ENCODE data around the gene MLLT10.
"Not testable (repeated sequence)": the region's sequence is repeated elsewhere in the genome, so short reads cannot be mapped to it uniquely, and the experiment has no call there.

The MLLT10 gene

DNA sequence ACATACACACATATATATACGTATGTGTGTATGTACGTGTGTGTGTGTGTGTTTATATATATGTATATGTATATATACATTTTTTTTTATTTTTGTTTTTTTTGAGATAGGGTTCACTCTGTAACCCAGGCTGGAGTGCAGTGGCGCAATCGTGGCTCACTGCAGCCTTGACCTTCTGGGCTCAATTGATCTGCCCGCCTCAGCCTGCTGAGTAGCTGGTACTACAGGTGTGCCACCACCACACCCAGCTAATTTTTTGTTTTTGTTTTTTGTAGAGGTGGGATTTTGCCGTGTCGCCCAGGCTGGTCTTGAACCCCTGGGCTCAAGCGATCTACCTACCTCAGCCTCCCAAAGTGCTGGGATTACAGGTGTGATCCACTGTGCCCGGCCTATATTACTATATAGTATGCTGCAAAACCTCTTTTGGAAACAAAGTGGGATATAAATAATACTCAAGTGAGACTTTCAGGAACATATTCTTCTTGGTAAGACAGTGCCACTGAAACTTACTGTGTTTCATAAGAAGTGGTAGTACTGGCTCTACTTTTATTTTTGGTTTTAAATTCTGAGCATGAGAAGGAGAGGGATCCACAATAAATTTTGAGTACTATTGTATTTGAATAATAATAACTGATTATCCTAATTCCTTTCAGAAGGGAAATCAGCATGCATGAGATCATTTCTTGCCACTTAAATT is 51.0 kb downstream of the MLLT10 start:
- DNase-seq (ENCODE audit: low spot score), result no peak

DNA sequence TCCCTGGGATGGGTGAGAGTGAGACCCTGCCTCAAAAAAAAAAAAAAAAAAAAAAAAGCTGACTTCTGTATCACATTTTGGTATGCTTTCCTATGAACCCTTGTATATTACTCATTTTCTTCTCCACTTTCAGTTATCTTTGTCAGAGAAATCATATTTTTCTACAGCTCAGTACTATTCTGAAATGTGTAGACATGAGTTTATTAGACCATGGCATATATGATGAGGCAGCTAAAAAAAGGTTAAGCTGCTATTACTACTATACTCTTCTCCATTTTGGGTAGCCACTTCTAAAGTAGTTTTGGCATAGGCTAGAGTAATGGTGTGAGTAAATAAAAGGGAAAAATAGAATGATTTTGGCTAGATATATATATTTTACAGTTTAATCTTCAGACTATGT is 53.4 kb downstream of the MLLT10 start:
- DNase-seq (ENCODE audit: low spot score), result no peak

DNA sequence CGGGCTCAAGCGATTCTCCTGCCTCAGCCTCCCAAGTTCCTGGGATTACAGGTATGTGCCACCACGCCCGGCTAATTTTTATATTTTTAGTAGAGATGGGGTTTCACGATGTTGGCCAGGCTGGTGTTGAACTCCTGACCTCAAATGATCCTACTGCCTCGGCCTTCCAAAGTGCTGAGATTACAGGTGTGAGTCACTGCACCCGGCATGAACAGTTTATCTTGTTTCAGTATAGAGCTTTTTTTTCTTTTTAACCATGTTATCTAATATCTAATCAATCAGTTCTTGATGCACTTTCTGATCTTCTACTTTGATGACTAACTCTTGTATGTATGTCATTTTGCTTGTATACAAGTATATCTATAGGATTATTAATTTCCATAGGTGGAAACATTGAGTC is 54.1 kb downstream of the MLLT10 start:
- not testable (repeated sequence) for DNase-seq (ENCODE audit: low spot score)

DNA sequence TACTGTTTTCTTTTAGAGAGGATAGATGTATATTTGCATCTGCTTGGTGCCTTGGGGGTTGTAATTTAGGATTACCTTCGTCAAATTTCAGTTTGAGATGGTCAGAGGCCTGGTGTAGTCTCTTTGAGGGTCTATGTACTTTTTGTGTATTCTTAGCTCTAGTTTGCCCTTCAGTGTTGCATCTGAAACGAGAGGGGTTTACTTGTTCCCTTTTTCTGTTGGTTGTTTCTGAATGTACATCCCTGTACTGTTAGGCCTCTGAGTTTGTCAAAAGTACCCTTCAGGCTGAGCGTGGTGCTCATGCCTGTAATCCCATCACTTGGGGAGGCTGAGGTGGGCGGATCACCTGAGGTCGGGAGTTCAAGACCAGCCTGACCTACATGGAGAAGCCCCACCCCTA is 60.0 kb downstream of the MLLT10 start:
- DNase-seq (ENCODE audit: low spot score), result no peak

DNA sequence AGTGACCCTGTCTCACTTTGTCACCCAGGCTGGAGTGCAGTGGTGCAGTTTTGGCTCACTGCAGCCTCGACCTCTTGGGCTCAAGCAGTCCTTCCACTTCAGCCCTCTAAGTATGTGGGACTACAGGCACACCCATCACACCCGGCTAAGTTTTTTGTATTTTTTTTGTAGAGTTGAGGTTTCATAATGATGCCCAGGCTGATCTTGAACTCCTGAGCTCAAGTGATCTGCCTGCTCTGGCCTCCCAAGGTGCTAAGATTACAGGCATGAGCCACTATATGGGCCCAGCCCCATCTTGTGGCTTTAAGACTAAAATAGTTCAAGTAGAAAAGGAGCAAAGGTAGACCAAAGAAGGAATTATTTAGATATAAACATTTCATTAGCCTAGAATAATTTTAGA is 65.5 kb downstream of the MLLT10 start:
- no peak for DNase-seq (ENCODE audit: low spot score)

DNA sequence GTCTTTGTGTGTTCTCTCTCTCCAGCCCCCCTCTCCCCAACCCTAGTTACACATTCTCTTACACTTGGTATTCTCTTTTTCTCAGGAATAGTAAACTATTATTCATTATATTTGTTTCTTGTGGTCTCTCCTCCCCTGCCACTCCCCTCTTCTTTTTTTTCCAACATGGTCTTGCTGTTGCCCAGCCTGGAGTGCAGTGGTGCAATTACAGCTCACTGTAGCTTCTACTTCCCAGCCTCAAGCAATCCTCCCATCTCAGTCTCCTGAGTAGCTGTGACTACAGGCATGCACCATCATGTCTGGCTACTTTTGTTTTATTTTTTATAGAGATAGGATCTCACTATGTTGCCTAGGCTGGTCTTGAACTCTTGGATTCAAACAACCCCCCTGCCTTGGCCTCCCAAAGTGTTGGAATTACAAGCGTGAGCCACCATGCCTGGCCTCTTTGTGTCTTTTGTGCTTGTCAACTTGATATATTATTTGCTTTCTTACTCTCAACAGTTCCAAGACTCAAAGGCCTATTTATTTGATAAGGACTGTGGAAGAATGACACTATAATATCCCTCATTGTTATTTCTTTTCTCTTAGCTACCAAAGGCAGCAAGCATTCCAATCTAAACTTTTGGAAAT is 66.9 kb downstream of the MLLT10 start:
- no peak for DNase-seq (ENCODE audit: low spot score)

DNA sequence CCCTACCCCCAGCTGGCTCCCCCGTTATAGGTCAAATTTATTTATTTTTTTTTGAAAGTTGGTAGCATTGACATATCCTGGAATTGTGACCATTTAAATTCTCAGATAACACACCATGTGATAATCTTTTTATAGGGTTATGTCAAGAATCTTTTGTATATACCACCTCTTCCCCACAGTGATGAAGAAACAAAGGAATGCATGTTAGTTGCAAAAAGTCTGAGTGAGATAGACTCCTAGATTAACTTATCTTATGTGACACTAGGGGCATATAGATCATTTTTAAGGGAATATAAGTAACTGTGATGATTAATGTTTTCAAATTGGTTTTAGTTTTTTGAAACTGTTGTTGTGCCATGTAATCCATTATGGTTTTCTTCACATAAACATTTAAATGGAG is 68.3 kb downstream of the MLLT10 start:
- DNase-seq (ENCODE audit: low spot score), result no peak

DNA sequence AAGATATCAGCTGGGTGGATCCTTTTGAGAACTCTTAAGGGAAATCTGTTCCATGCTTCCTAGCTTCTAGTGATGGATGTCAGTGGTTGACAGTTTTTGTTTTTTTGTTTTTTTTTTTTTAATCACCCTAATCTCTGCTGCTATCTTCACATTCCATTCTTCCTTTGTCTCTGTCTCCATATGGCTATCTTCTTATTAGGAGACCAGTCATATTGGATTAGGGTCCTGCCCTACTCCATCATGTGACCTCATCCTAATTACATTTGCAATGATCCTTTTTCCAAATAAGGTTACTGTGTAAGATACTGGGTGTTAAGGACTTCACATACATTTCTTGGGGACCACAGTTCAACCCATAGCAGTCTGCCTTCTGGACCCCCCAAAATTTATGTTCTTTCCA is 69.7 kb downstream of the MLLT10 start:
- DNase-seq (ENCODE audit: low spot score), result no peak

DNA sequence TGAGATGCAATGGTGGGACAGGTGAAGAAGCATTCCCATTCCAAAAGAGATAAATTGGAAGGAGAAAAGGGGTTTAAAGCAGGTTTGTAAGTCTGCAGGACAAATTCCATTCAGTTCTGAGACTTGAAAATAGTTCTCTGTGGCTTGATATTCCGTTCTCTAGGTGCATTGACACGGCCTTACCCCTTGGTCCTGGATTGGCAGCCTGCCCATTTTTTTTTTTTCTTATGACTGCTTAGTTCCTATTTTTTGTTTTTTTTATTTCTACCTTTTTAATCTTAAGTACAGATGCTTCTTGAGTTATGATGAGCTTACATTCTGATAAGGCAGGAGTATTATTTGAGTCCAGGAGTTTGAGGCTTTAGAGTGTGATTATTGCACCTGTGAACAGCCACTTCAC is 70.6 kb downstream of the MLLT10 start:
- no peak for DNase-seq (ENCODE audit: low spot score)

DNA sequence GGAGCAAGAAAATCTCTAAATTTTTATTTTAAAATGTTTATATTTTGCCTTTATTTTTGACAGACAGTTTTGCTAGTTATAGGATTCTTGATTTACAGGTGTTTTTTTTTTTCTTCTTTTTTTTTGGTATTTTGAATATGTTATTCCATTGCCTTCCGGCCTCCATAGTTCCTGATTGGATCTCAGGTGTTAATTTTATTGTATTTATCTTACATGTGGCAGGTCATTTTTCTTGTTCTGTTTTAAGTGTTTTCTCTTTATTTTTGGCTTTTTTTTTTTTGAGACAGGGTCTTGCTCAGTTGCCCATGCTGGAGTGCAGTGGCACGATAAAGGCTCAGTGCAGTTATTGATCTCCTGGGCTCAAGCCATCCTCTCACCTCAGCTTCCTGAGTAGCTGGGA is 73.9 kb downstream of the MLLT10 start:
- no peak for DNase-seq (ENCODE audit: low spot score)

DNA sequence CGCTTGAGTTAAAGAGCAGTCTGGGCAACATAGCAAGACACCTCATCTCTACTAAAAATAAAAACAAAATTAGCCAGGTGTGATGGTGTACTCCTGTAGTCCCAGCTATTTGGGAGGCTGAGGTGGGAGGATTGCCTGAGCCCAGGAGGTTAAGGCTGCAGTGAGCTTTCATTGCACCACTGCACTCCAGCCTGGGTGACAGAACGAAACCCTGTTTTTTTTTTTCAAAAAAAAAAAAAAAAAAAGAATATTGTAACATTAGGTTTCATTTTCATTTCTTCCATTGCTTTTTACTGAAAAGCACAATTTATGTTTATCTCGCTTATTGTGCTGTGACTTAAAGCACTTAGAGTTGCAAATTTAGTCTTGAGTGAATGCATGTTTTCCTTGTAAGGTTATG is 80.0 kb downstream of the MLLT10 start:
- no peak for DNase-seq (ENCODE audit: low spot score)

DNA sequence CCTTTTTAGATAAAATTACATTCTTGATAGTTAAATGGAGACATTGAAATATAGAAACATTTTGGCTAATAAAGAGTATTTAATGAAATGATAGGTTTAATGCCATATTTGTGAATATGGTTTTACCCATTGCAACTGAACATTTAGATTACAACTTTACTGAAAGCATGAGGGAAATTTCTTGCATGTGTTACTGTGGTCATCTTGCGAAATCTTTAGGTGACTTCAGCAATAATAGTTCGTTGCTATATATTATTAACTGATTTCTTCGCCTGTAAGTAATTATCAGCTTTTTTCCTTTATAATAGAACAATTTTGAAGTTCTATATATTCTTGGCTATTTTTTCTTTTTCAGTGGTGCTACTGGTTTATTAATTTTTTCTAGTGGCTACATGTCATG is 83.2 kb downstream of the MLLT10 start:
- no peak for DNase-seq (ENCODE audit: low spot score)

DNA sequence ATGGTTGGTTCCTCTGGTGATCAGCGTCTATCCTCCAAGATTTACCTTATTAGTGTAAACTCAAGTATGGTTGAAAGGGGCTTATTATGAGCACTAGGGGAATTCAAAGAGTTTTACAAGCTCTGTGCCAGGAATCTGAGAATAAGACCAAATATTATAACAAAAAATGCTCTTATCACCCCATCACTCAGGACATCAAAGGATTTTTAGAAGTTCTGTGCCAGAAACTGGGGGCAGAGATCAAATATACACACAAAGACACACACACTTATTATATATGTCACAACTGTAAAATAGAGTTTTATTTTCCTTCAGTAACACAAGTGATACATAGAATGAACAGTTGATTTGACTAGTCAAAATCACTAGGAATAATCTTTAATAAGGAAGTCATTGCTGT is 89.3 kb downstream of the MLLT10 start:
- DNase-seq (ENCODE audit: low spot score), result no peak

DNA sequence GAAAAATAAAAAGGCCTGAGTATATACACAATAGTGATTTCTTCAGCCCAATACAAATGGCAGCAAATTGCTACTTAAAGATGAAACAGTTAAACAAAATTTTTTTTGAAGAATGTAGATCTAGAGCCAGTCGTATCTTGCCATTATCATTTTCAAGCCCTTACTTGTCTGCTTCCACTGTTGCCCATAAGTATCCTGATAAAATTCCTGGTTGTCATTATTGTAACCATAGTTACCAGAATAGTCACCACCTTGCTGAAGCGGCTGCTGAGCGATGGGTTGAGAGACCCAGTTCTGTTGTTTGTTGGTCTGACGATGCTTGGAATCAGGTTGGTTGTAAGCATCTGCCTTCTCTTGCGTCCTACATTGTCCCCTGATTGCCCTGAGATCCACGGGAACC is 90.4 kb downstream of the MLLT10 start:
- not testable (repeated sequence) for DNase-seq (ENCODE audit: low spot score)

DNA sequence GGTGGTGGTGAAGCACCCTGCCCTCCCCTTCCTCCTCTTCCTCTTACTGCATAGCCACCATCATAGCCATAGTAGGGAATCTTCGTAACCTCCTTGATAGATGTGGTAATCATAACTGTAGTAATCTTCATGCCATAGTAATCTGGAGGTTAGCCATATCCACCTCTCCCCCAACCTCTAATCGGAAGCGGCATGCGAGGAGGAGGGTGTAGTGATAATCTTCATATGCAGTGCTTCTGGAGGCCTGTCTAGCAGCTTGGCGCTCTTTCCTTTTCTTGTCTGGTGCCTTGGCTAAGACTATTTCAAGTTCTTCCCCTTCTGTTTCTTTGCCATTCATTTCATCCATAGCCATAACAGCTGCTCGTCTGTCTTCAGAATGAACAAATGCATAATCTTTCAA is 90.9 kb downstream of the MLLT10 start:
- no peak for DNase-seq (ENCODE audit: low spot score)

DNA sequence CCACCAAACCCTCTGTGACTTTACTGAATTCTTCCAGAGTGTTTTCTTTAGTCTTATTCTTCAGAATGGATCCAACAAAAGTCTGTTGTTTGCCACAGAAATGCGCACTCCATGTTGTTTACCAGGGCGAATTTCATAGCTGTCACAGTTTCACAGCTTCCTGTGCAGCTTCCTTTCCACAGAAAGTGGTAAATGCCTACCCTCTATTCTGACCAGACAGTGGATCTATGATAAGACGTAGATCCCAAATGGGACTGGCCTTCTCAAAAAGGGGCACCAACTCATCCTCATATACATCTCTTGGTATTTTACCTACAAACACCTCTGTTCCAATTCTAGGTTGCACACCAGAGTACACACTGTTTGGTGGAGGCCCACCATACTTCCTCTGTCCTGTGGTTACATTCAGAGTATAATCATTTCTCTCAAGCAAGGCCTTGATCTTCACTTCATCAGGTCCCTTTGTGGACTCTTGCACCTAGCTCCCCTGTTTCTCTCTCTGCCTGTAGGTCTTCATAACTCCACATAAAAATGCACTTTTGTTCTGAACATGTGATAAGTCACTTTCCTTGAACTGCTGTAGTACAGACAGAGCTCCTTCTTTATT is 91.7 kb downstream of the MLLT10 start:
- no peak for DNase-seq (ENCODE audit: low spot score)

DNA sequence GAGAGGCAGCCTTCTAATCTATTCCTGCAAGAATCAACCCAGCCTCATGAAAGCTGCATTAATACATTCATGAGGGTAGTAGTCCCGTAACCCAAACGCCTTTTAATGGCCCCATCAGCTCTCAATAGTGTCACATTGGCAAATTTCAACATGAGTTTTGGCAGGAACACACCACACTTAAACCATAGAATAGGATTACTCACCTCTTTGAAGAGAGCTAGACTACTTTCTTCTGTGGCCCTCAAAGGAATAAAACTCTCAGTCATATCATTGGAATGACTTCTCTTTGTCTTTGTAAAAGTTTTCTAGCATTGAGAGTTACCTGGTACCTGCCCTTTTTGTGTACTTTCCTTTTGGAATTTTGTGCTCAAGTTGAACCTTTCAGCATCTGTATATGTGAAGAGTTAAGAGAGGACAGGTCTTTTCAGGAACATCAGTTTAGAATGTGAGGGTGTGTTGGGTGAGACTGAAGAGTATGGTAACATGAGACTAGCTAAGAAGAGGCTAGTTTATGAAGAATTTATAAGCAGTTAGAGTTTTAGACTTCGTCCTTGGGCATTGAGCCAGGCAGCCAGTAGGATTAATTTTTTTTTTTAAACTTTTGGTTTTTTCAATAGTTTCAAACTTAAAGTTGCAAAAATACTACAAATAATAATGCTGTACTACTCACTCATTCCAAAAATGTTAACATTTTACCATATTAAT is 92.6 kb downstream of the MLLT10 start:
- DNase-seq (ENCODE audit: low spot score), result no peak

DNA sequence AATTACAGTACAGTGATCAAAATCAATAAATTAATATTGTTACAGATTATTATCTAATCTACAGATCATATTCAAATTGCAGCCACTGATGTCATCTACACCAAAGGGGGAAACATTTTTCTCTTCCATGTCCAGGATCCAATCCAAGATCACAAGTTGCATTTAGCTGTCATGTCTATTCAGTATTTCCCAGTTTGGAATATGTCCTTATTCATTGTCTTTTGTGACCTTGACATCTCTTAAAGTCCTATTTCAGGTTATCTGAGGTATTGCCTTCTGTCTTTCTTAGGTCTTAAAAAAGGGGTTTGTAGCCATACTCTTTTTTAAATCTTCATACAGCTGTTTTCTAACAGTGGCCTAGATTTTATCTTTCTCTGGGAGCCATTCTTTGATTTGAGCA is 93.3 kb downstream of the MLLT10 start:
- no peak for DNase-seq (ENCODE audit: low spot score)

DNA sequence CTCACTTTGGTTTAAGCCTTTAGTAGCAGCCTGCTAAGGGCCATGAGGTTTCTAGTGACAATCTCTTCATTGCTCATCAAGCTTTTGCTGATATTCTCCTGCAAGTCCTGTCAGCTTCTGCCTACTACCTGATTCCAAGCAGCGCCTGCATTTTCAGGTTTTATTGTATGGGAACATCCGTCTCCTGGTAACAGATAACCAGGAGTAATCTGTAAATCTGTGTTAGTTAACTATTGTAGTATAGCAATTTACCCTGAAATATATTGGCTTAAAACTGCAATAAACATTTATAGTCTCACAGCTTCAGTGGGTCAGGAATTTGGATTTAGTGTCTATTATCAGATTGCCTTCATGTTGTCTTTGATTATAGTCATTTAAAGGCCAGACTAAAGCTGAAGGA is 94.0 kb downstream of the MLLT10 start:
- no peak for DNase-seq (ENCODE audit: low spot score)

DNA sequence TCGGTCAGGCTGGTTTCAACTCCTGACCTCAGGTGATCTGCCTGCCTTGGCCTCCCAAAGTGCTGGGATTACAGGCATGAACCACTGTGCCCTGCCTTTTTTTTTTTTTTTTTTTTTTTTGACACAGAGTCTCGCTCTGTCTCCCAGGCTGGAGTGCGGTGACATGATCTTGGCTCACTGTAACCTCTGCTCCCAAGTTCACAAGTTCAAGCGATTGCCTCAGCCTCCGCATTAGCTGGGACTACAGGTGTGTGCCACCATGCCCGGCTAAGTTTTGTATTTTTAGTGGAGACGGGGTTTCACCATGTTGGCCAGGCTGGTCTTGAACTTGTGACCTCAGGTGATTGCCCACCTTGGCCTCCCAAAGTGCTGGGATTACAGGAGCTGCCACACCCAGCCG is 94.6 kb downstream of the MLLT10 start:
- not testable (repeated sequence) for DNase-seq (ENCODE audit: low spot score)

DNA sequence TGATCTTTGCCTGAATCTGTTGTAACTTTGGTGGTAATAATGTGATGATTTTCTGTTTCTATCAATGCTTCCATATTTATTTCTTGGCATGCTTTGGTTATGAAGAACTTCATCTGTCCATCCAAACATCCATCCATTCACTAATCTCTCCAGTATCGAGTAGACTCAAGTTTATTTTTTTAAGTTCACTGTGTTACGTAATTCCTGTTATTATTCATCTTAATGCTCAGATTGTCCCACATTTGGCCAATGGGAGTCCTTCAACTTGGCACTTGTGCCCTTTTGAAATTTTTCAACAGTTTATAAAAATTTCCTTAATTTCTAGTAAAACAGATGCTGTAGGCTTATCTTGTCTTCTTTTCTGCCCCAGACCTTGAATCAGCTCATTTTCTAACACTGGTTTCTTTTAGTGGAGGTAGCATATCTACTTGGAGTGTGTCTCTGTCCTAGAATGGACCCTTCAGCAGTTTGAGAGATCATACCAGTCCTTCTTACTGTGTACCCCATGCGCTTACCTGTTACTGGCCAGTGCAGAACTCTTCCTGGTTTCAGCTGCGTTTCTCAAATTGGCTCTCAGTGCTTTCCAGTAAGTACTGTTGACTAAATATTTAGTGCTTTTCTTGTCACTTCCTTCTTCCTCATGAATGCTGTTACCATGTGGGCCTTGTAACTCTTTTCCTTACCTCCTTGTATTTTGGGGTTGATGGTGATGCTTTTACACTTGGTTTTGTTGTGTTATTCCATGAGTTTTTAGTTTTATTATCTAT is 100.8 kb downstream of the MLLT10 start:
- no peak for DNase-seq (ENCODE audit: low spot score)

DNA sequence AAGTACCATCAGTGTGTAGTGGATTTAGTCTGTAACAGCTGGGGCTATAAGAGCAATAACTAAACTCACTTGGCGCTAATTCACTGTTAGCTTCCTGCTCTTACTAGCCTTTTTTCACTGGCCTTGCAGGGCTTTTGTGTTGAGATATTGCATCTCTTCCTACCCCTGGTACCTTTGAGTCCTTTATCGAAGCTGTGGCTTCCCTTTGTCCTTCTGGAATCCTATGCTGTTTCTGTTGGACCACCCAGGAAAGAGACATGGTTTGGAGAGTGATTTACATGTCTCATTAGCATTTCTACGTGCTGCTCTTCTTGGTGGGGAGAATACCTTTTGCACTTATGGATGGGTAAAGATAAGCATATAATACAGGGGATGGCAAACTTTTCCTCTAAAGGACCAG is 103.8 kb downstream of the MLLT10 start:
- no peak for DNase-seq (ENCODE audit: low spot score)
